Measurements from ENCODE around the gene CLCN1.

- TF ChIP-seq EZH2 (IDR thresholded peaks at IDR 0.05; ENCODE audit: borderline replicate concordance, low read depth, low read length, poor library complexity, severe bottlenecking): no peak
- no peak for TF ChIP-seq CTCF (conservative IDR thresholded peaks at IDR 0.05; ENCODE audit: low read depth, low read length)
These were observed 7.7 kb downstream of the CLCN1 start for GRCh38 chr7:143323653-143324052.

Measured in A673 (cell line).